Right renal cortex interstitium (tissue), 3 donors: ENCODE measurements around the gene TLE7. TPM values are rescaled to one million over a fixed set of nuclear protein-coding genes. Genes with fewer than 3 reads are reported as not detected.

Source experiments
- DNase-seq, 3 donors: peaks; one replicate each; pipeline ENCODE4 v3.0.0-alpha.2; 2013; ENCODE audit warnings: low read depth in 3 of 3, low spot score in 2 of 3
- polyA plus RNA-seq, 3 donors: library from polyadenylated mRNA; unstranded; fragments of 120-200 nt; gene quantifications; one replicate each; pipeline ENCODE4 v1.2.1, GENCODE V29; 2013; ENCODE audit not compliant: insufficient read length in 3 of 3

The TLE7 gene
- polyA plus RNA-seq = not detected

- no peak for DNase-seq
These were observed at the start of gene TLE7 for GRCh38 chr16:71442051-71442440. TLE7 (minus strand) TSS chr16:71442054; CDS start chr16:71433324, 8,730 bp downstream.

DNA sequence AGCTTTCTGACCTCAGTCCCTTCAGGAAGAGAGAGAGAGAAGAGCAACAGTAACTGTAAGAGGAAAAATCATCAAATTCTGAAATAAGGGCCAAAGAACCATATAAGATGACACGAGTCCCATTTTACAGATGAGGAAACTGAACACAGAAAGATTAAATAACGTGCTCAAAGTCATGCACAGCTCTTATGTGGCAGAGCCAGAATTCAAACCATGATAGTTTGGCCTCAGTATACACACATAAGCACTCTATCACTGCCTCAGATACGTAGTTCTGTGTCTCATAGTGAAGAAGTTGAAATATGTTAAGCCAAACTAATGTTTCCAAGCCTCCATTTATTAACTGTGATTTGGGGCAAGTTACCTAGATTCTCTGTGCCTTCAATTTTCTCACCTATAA, 49.2 kb upstream of the TLE7 start:
- no peak for DNase-seq

DNA sequence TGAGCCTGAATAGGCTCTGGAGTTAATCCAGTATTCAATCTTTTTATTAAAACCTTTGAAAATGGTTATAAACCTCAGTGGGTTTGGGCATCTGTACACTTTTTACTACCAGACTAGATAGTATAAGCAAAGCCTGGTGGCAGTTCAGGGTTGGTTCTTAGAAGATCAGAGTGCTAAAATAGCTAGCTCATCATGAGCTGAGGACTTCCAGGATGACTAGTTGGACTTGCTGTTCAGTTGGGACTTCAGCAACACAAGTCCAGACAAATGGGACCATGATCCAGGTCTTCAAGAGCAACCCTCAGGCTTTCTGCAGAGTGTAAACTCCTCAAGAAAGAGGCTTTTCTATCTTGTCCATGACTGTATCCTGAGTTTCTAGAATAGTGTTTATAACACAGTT, 48.5 kb upstream of the TLE7 start:
- DNase-seq = no peak

DNA sequence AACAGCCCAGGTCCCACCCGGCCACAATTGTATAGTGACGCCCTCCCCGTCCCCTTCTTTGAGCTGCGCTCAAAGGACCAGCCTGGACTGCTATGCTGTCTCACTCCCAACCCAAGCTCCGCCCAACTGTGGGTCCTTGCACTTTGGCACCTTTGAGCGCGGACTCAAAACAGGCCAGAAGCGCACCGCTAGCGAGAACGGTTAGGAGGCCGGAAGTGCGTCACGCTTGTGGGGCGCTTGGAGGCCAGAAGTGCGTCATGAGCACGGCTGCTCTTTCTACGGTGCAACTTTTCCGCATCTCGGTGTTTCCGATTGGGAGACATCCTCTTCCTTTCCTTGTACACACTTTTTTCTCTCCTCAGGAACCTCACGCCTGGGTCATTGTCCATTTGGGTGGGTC, 47.3 kb upstream of the TLE7 start, which contains the start of gene ZNF19:
TSS of gene ZNF19 (minus strand) at position 203 of the 400 bp plus-strand sequence. CDS start 7,210 bp downstream, outside the sequence.
- DNase-seq = no peak

DNA sequence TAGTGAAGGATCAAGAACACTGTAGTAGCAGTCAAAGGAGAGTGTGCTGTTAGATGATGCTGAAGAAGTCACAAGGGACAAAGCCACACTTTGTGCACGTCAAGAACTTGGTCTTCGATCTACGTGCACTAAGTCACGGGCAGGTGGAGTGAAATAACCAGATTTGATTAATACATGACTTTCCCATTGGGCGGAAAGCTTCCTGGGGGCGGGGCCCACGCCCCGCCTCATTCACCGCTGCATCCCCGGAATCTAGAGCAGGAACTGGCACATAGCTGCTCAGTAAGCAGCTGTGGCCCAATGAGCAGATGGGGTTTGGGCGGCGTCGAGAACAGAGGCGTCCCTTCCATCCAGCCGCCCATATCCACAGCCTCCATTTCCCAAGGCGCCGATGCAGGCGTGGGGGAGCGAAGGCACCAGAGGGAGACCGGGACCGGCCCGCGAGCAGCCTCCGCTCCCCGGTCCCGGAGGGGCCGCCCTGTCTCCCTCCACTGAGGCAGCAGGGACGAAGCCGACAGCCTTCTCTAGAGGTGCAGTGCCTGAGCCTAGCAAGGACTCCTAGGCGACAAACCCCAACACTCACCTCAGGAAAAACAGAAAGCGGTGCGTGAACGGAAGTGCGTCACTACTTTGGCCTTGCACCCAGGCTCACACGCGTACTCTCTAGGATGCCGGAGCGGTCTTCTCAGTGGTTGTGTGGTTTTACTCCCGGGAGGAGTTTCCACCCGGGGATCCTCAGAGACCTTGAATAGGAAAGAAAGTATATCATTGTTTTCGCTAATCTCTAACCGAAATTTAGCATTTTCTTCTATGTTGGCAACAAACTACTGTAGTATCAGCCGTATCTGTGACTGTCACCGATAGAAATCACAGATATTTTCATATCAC, 42.4 kb upstream of the TLE7 start:
- DNase-seq = peak; percentile 81 to 84 (median 84)

DNA sequence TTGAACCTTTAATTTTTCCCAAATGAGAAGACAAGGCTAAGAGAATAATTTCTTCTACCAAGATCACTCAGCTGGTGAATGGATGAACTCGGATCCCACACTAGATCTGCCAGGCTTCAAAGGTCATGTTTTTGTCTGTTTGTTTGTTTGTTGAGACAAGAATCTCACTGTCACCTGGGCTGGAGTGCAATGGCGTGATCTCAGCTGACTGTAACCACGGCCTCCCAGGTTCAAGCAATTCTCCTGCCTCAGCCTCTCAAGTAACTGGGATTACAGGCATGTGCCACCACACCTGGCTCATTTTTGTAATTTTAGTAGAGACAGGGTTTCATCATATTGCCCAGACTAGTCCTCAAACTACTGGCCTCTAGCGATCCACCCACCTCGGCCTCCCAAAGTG, 40.7 kb upstream of the TLE7 start:
- DNase-seq = no peak

- no peak for DNase-seq
These were observed 39.1 kb upstream of the TLE7 start for GRCh38 chr16:71480956-71481355.

- no peak for DNase-seq
These were observed 37.6 kb upstream of the TLE7 start for GRCh38 chr16:71479420-71479819.

- DNase-seq = no peak
These were observed 34.7 kb upstream of the TLE7 start for GRCh38 chr16:71476457-71477124.

GRCh38 chr16:71474864-71475263, 33.0 kb upstream of the TLE7 start:
- no peak for DNase-seq

DNA sequence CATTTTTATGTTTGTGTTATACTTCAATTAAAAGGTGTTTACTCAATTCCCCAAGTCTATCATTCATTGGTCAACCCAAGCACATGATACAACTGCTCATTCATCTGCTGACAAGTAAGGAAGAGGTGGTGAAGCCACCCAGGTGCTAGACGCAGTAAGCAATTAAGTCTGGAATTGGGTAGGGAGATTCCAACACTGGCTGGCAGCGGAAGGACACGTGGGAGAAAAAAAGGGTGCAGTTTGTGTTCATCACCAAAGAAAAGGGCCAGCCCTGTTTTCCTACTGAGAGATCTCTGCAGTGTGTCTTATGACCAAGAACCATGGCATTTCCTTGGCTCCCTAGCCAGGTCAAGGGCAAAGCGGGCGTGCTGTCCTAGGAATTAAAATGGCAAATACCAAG, 32.0 kb upstream of the TLE7 start:
- no peak for DNase-seq

DNA sequence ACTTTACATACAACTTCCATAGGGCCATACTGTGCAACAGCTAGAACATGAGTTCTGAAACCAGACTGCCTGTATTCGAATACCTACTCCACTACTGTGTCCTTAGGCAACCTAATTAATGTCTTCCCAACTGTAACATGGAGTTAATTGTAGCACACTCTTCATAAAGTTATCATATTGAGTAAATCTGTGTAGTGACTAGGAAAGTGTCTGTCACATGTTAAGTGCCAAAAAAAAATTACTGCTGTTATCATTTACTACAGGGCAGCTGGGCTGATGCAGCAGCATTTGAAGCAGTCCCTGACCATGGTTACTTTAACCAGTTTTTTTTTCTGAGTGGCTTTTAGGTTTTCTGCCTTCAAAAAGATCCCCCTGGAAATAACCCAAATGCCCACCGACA, 31.1 kb upstream of the TLE7 start:
- no peak for DNase-seq

DNA sequence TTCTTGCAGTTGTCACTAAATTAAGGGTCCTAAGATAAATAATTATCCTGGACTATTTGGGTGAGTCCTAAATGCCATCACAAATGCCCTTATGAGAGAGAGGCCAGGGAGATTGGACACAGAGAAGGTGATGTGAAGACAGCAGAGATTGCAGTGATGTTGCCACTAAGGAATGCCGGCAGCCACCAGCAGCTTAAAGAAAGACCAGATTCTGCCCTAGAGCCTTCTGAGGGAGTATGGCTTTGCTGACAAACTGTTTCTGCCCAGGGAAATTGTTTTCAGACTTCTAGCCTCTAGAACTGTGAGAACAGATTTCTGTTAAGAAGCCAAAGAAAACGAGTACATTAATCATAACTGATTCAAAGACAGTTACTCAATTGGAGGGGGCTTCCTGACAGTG, 30.2 kb upstream of the TLE7 start:
- DNase-seq = no peak

DNA sequence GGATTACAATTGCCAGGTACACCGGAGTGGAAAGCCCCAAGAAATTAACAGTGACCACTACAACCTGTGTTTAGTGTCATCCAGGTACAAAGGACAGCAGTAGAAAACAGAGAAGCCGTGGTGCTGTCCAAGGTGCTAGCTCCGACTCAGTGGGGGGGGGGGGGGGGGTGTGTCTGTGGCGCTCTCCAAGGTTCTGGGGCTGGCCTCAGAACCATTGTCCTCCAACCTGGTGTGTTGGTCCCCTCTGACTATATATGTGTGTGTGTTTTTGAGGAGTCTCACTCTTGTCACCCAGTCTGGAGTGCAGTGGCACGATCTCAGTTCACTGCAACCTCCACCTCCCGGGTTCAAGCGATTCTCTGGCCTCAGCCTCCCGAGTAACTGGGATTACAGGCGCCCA, 26.0 kb upstream of the TLE7 start:
- DNase-seq = peak in 2 of 3 donors; percentile 25 to 26

DNA sequence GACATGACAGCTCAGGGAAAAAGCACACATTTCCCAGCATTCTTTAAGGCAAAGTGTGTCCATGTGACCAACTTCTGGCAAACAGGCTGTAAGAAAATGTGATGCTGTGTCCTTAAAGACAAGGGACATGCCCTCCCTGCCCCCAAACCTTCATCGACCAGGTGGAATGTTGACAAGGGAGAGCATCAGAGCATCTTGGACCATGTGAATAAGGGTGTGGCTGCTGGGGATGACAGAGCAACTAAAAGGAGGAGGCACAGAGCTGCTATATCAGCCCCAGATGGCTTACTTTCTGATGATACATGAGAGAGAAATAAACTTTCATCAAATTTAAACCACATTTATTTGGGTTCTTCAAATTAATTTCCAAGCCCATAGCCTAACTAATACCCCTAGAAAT, 22.4 kb upstream of the TLE7 start:
- DNase-seq = no peak

GRCh38 chr16:71461686-71462648, 20.1 kb upstream of the TLE7 start, which contains the start of gene ZNF23:
ZNF23 (minus strand) TSS chr16:71462247; CDS start chr16:71456796, 5,451 bp downstream.
- peak; percentile 58 to 63 (median 62) for DNase-seq

- DNase-seq = no peak
These were observed 19.1 kb upstream of the TLE7 start for GRCh38 chr16:71460941-71461340.

- no peak for DNase-seq
These were observed 18.4 kb upstream of the TLE7 start for GRCh38 chr16:71460236-71460635.

- no peak for DNase-seq
These were observed 17.7 kb upstream of the TLE7 start for GRCh38 chr16:71459510-71459909.

DNA sequence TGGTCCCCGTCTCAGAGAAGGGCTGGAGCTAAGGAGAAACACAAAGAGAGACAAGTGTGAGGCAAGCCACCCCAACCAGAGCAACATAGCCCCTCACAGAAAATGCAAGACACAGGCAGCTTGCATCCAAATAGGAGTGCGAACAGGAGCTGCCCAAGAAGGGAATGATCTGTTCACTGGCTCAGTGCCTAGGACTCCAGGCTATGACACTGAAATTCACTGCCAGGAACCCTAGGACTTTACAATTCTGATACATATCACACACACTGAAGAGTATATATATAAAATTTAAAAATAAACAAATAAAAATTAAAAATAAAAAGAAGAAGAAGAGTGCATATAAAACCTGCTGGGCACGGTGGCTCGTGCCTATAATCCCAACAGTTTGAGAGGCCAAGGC, 14.9 kb upstream of the TLE7 start:
- DNase-seq = no peak

GRCh38 chr16:71453036-71453435, 11.2 kb upstream of the TLE7 start:
- no peak for DNase-seq
